ENCODE measurements around the gene N4BP2L2.

The N4BP2L2 gene

DNA sequence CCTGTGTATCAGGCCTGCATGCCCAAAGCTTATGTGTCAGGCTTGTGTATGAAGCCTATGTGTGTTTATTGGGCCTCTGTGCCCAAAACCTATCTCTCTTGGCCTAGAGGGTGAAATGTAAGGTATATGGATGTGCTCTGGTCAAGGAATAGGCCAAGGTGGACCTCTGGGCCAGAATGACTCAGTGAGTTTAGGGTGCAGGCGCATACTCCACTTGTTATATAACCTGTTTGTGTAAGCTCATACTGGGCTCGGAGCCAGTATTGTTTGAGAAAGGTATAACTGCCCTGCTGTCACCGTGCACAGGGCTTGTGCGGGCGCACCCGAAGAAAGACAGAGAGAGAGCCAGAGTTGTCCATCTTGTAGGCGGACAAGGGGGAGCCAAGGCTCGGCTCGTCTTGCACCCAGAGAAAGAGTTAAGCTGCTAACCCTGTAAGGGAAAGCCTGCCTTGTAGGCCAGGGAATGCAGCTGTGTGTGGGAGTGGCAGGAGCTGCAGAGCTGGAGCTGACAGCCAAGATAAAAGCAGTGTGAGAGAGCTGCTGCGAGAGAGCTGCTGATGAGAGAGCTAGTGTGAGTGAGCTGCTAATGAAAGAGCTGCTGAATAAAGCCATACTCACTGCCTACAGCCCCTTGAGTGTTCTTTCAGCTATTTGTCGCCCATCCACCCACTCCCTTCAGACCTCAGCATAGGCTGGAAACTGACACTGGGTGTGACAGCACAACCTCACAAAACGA is 67.2 kb downstream of the N4BP2L2 start:
- TF ChIP-seq, protein P1, sequence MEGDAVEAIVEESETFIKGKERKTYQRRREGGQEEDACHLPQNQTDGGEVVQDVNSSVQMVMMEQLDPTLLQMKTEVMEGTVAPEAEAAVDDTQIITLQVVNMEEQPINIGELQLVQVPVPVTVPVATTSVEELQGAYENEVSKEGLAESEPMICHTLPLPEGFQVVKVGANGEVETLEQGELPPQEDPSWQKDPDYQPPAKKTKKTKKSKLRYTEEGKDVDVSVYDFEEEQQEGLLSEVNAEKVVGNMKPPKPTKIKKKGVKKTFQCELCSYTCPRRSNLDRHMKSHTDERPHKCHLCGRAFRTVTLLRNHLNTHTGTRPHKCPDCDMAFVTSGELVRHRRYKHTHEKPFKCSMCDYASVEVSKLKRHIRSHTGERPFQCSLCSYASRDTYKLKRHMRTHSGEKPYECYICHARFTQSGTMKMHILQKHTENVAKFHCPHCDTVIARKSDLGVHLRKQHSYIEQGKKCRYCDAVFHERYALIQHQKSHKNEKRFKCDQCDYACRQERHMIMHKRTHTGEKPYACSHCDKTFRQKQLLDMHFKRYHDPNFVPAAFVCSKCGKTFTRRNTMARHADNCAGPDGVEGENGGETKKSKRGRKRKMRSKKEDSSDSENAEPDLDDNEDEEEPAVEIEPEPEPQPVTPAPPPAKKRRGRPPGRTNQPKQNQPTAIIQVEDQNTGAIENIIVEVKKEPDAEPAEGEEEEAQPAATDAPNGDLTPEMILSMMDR (IDR thresholded peaks at IDR 0.05; ENCODE audit: low read depth, low read length): no peak
- H3K4me3 ChIP-seq (ENCODE audit: low read depth, low read length): no peak overlapping the region

DNA sequence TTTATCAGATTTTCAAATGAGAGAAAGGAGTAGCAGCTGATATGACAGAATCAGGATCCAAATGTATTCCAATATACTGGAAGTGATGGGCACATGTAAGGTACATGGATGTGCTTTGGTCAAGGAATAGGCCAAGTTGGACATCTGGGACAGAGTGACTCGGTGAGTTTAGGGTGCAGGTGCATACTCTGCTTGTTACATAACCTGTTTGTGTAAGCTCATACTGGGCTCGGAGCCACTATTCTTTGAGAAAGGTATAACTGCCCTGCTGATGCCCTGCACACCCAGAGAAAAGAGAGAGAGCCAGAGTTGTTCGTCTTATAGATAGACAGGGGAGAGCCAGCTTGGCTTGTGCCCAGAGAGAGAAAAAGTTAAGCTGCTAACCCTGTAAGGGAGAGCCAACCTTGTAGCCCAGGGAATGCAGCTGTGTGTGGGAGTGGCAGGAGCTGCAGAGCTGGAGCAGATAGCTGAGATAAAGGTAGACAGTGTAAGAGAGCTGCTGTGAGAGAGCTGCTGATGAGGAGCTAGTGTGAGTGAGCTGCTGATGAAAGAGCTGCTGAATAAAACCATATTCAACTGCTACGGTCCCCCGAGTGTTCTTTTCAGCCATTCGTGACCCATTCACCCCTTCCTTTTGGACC is 70.0 kb downstream of the N4BP2L2 start:
- H3K4me3 ChIP-seq (ENCODE audit: low read depth, low read length): no peak overlapping the region
- TF ChIP-seq, protein P1 (IDR thresholded peaks at IDR 0.05; ENCODE audit: low read depth, low read length): no peak

DNA sequence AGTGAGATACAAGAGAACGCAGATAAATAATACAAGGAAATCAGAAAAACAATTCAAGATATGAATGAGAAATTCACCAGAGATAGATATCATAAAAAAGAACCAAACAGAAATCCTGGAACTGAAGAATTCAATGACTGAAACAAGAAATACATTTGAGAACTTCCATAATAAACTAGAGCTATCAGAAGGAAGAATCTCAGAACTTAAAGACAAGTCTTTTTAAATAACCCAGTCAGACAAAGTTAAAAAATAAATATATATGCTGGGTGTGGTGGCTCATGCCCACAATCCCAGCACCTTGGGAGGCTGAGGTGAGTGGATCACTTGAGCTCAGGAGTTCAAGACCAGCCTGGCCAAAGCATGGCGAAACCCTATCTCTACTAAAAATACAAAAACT is 82.0 kb downstream of the N4BP2L2 start:
- TF ChIP-seq, protein P1 (IDR thresholded peaks at IDR 0.05; ENCODE audit: low read depth, low read length): no peak
- H3K4me3 ChIP-seq (ENCODE audit: low read depth, low read length): no peak overlapping the region

DNA sequence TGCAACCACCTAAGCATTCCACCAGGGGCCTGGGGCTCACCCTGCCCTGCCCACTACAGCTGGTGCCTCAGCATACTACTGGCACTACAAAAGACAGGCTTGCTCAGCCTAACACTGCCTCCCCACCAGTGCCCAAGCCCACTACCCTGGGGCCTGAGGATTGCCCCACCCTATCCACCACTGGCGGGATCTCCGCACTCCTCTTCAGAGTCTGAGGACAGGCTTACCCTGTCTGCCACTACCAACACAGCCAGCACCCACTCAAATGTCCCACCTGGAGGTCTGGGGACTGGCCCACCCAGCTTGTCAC is 83.0 kb downstream of the N4BP2L2 start:
- TF ChIP-seq, protein P1 (IDR thresholded peaks at IDR 0.05; ENCODE audit: low read depth, low read length): no peak

DNA sequence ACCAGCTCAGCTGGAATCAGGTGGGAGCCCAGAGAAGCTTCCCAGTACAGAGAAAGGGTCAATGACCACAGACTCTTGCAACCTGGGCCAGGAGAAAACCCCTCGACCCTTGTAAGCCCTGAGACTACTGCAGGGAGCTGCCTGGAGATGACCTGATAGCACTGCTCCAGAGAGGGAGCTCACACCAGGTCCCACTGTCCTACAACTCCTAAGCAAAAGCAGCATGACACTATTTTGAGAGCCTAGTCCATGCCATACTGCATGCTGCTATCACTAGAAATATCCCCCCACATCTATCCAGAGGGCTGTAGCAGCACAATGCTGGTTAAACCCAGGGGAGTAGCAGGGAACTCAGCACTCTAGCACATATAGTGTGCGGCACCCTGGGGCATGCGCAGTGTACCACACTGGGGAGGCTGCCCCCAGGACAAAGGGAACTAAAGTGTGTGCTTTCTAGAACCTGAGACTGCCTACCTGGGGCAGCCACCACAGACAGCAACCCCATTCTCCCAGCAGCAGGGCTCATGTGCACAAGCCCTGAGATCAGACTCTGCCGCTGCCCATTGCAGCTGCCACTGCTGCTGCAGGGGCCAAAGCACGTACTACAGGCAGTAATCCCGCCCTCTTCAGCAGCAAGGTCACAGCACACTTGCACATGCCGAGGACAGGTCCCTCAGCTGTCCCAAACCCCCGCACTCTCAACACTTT is 83.6 kb downstream of the N4BP2L2 start:
- TF ChIP-seq, protein P1 (IDR thresholded peaks at IDR 0.05; ENCODE audit: low read depth, low read length): no peak
- no peak overlapping the region for H3K4me3 ChIP-seq (ENCODE audit: low read depth, low read length)

More for the DNA sequence above, 83.0 kb downstream of the N4BP2L2 start:
- H3K4me3 ChIP-seq (ENCODE audit: low read depth, low read length): no peak overlapping the region

DNA sequence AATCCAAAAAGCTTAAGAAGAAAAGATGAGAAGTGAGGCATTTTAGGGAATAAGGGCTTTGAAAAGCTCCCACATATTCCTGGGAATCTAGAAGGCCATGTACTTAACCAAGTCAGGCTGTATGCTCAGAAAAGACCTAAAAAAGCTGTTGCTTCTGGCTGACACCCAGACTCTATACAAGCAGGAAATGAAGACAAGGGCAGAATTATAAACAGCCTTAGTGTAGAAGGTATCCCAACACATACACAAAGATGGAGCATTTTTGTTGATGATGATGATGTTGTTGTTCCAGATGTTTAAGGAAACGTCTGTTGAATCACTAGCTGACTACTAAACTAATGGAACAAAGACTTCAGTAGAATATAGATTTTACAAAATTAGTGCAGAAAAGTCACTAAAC is 84.6 kb downstream of the N4BP2L2 start:
- TF ChIP-seq, protein P1 (IDR thresholded peaks at IDR 0.05; ENCODE audit: low read depth, low read length): no peak
- H3K4me3 ChIP-seq (ENCODE audit: low read depth, low read length): no peak overlapping the region

DNA sequence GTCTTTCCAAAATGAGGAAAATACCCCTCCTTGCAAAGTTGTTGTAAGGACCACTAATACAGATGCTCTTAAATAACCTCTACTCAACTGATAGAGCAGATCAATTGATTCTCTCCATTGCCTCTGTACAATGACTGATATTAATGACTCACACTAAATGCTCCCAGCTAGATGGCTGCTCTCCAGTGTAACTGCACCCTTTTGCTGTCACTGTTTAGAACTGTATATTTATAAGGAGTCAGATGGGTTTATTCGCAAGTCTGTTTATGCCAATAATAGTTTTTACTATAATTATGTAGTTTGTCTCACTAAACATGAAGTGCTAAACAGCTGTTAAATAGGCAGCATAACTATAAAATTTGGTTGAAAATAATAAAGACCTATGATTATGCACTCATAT is 89.6 kb downstream of the N4BP2L2 start:
- TF ChIP-seq, protein P1 (IDR thresholded peaks at IDR 0.05; ENCODE audit: low read depth, low read length): no peak

More for the DNA sequence above, 89.6 kb downstream of the N4BP2L2 start:
- no peak overlapping the region for H3K4me3 ChIP-seq (ENCODE audit: low read depth, low read length)
